GM03348 (cell line): Measurements from ENCODE around the gene ANKRD33B.
"Not testable (repeated sequence)": the region's sequence is repeated elsewhere in the genome, so short reads cannot be mapped to it uniquely, and the experiment has no call there.

Source experiments
- DNase-seq: peaks from one replicate; pipeline ENCODE4 v3.0.0; 2012; ENCODE audit warnings: low spot score

The ANKRD33B gene

DNA sequence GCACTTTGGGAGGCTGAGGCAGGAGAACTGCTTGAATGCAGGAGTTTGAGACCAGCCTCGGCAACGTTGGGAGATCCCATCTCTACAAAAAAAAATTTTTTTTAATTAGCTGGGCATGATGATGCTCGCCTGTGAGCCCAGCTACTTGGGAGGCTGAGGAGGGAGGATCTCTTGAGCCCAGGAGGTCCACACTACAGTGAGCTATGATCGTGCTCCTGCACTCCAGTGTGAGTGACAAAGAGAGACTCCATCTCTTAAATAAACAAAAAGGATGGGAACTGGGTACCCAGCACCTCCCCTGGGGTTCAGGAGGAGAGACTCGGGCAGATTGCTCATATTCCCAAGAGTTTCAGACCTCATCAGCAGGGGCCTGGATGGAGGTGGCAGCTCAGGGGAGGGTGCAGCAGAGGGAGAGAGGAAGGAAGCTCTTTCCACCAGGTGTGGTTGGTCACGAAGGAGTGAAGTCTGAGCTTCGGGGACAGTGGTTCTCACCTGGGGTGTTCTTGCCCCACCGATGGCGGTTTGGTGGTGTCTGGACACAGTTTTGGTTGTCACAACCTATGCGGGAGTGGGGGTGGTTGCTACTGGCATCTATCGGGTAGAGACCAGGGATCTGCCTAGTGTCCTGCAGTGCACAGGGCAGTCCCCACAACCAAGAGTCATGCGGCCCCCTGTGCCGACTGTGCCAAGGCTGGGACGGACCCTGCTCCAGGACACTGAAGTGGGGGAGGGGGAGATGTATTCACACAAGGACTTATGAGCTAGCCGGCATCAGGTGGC, 72.7 kb downstream of the ANKRD33B start:
- DNase-seq: no peak

DNA sequence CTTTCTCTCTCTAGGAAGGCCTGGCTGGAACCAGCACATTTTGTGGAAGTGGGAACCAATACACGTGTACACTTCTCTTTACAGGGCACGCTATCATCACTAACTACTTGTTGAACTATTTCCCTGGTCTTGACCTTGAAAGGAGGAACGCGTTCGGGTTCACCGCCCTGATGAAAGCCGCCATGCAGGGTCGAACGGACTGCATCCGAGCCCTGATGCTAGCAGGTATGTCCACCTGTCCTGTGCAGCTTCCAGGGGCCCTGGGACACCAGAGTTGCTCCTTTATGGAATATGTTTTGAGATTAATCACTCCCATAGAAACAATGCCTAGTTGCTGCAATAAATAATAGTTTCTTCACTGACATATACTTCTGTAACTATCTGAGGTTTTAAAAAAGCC, 74.1 kb downstream of the ANKRD33B start:
- DNase-seq: no peak

DNA sequence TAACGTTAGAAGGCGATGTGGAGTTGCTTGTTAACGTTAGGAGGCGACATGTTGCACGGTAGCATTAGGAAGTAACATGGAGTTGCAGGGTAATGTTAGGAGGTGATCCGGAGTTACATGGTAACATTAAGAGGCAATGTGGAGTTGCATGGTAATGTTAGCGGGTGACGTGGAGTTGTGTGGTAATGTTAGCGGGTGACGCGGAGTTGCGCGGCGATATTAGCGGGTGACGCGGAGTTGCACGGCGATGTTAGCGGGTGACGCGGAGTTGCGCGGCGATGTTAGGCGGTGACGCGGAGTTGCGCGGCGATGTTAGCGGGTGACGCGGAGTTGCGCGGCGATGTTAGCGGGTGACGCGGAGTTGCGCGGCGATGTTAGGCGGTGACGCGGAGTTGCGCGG, 74.9 kb downstream of the ANKRD33B start:
- not testable (repeated sequence) for DNase-seq

DNA sequence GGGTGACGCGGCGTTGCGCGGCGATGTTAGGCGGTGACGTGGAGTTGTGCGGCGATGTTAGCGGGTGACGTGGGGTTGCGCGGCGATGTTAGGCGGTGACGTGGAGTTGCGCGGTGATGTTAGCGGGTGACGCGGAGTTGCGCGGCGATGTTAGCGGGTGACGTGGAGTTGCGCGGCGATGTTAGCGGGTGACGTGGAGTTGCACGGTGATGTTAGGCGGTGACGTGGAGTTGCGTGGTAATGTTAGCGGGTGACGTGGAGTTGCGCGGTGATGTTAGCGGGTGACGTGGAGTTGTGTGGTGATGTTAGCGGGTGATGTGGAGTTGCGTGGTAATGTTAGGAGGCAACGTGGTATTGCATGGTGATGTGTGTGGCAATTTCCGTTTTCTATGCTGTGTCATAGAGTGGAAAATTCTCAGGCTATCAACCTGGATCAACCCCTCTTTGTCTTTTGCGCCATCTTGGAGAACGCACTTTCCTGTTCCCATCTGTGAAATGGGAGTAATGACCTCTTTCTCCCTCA, 76.0 kb downstream of the ANKRD33B start:
- no peak for DNase-seq

DNA sequence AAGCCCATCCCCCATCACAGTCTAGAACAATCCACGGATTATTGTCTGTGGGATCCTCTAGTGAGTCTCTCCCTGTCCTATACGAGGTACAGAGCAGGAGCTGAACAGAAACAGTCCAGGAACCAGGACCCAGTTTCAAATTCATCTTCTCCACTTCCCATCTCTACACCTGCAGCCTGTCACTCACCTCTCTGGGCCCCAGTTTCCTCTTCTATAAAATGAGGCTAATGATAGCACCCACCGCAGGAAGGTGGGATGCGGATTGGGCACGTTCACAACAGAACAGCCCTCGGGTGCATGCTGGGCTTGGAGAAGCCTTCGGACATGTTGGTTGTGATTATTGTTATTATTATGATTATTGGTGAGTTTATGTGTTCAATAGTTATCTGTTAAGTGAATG, 78.5 kb downstream of the ANKRD33B start:
- DNase-seq: no peak

DNA sequence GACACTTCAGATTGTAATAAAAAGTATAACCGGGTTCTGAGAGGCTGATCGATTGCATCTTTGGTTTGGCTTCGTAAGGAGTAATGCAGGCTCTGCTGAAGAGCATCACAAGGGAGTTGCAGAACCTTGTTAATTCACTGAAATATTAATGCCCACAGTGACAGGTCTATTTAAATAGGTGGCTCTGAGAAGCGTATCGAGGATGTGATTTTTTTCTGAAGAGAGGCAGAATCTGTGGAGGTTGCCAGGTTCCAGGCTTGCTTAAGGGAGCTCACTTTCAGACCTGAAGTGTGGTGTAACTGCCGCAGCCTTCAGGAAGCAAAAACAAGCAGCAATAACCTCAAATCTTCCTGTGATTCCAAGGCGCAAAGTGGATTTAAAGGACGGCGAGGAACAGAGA, 80.3 kb downstream of the ANKRD33B start:
- DNase-seq: no peak

DNA sequence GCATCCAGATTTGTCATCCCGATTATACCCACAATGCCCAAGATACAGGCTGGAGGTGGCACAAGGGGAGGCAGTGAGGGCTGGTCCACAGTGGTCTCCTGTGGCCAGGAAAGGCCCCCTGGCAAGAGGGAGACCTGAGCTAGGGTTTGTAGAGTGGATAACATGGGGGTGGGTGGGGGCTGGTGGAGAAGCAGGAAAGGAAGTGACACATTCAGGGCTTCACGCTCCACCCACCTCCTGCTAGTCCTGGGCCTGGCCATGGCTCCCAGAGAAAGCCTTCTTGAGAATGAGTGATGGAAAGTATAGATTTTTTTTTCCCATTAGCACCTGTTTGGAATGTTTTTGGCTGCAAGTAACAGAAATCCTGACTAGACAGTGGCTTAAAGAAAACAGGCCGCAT, 81.3 kb downstream of the ANKRD33B start:
- DNase-seq: no peak

DNA sequence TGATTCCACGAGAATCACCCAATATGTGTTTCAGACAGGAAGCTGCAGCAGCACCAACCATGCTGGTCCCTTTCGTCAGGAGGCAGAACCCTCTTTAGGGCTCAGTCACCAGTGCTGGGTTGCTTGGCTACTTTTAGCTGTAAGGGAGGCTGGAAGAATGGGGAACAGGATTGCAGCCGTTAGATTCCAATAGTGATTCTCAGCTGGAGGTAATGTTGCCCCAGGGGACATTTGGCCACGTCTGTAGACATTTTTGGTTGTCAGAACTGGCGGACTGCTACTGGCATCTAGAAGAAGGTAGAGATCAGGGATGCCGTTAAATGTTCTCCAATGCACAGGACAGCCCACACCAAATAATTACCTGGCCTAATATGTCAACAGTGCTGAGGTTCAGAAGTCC, 81.8 kb downstream of the ANKRD33B start:
- DNase-seq: no peak

DNA sequence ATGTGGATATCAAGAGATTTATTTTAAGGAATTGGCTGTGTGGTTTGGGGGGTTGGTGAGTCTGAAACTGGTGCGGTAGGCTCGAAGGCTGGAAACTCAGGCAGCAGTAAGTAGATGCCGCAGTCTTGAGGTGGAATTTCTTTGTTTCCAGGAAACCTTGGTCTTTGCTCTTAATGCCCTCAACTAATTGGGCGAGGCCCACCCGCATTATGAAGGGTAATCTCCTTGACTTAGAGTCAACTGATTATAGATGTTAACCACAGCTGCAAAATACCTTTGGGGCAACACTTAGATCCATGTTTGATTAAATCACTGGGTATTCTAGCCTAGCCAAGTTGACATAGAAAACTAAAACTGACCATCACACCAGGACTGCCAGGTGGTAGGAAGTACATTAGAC, 83.8 kb downstream of the ANKRD33B start:
- no peak for DNase-seq

DNA sequence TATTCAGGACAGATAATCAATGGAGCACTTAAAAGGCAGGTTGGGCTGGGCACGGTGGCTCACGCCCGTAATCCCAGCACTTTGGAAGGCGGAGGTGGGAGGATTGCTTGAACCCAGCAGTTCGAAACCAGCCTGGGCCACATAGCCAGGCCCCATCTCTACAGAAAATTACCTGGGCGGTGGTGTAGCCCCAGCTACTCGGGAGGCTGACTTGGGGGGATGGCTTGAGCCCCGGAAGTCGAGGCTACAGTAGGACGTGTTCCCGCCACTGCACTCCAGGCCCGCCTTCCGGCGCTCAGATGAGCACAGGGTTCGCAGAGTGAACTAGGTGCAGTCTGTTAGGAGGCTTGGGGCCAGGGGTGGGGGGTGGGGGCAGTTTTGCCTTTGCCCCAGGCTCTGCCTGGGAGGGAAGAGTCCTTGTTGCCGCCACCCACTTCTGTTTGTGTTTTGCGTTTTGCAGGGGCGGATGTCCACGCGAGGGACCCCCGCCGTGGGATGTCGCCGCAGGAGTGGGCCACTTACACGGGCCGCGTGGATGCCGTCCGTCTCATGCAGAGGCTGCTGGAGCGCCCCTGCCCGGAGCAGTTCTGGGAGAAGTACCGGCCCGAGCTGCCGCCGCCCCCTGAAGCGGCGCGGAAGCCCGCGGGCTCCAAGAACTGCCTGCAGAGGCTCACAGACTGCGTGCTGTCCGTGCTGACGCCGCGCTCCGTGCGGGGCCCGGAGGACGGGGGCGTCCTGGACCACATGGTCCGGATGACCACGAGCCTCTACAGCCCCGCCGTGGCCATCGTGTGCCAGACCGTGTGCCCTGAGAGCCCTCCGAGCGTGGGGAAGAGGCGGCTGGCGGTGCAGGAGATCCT, 85.2 kb downstream of the ANKRD33B start:
- no peak for DNase-seq

DNA sequence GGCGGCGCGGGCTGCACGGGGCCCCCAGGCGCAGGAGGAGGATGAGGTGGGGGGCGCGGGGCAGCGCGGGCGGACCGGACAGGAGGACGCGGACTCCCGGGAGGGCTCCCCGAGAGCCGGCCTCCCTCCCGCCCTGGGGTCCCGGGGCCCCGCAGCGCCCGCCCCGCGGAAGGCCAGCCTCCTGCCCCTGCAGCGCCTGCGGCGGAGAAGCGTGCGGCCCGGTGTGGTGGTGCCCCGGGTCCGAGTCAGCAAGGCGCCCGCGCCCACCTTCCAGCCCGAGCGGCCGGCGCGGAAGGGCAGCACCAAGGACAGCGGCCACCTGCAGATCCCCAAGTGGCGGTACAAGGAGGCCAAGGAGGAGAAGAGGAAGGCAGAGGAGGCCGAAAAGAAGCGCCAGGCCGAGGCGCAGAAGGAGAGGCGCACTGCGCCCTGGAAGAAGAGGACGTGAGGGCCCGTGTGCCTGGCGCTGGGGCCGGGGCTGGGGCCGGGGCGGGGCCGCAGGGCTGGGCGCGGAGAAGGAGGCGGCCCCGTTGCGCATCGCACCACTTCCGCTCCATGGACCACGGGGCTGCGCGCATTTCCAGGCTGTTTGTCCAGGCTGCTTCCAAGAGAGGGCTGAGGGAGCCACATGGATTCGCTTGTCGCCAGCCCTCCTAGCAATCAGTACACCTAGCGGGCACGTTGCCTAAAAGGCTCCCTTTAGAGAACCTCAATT, 86.0 kb downstream of the ANKRD33B start:
- DNase-seq: no peak

DNA sequence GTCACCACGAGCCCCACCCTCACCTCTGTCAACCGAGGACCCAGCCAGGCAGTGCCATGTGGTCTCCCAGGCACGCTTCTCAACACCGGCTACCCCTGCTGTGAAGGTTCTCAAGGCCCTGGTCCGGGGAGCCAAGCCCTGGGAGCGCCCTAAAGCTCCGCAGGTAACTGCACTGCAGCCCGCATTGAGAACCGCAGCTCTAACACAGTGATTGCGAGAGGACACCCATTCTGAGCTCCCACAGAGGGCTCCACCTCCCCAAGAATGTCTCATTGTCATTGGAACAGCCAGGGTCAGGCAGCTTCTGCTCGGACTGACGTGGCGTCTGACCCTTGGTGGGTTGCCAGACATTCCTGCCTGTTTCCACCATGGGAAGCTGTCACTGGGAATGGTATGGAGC, 88.3 kb downstream of the ANKRD33B start:
- DNase-seq: no peak

DNA sequence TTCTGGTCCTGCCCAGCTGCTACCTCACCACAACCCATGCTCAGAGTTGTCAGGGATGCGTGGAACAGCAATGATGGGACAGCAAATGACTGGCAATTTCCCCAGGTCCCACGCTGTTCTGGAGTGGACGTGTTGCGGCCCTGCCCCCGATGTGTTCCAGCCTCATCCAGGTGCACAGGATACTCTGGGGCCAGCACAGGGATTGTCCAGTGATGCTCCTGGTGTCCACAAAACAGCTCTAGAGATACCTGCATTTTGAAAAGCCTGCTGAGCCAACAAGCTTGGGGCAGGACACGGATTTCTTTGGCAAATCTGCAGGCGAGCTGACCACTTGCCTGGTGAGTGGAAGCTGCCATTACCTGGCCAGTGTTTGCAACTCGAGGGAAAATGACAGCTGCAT, 88.7 kb downstream of the ANKRD33B start:
- no peak for DNase-seq

DNA sequence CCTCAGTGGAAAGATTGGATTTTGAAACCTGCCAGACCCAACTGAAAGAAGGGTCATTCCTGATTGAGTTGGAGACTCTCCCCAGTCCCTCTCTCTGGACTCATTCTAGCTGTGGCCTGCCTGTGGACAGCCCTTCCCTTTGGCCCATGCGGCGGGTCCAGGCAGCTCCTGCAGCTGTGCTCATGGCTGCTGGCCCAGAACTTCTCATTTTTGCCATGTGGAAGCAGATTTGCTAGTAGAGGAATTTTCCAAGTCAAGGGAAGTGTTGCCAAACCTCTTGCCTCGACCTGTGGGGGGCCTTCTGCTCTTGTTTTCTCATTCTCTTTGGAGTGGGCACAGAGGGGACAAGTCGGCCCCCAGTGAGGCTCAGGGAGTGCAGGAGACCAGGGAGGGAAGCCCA, 89.2 kb downstream of the ANKRD33B start:
- DNase-seq: peak; percentile 50

DNA sequence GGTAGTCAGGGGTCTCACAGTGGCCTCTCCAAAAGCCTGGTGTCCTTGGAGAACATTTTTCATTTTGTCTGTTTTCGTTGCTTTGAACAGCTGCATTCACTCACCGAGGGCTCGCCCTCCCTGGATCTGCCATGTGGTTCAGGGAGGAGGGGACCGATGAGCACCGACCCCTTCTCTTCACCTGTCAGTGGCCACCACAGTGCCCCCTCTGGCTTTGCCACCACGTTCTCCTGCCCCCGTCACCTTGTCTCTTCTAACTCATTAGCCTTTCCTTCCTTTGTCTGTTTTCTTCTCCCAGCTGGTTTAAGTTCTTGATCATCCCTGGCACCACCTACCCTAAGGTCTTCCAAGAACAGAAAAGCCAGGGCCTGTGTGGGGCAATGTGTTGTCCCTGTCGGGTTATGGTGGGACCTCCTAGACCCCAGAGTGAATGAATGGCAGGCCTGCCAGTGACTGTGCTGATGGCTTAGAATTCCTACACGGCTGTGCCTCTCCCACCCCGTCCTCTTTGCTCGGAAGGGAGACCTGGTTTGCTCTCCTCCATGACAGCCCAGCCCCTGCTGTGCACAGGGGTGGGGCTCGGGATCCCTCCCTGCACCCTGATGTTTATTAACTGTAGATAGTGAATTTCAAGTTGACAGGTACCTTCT, 90.0 kb downstream of the ANKRD33B start:
- no peak for DNase-seq

DNA sequence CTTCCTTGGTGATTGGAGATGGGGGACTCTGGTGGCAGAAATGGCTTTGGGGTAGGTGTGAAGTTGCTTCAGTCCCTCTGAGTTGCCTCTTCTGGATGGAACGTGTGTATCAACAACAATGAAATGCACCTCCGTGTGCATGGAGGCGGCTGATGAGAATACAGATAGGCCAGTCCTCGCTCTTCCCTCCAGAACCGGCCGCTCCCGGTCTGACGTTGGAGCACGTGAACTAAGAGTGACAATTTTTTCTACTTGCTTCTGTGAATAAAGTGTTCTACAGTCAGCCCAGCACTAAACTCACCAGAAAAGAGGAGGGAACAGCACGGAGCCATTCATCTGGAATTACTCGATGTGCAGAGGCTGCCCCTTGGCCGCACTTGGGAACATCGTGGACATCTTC, 90.7 kb downstream of the ANKRD33B start:
- no peak for DNase-seq

DNA sequence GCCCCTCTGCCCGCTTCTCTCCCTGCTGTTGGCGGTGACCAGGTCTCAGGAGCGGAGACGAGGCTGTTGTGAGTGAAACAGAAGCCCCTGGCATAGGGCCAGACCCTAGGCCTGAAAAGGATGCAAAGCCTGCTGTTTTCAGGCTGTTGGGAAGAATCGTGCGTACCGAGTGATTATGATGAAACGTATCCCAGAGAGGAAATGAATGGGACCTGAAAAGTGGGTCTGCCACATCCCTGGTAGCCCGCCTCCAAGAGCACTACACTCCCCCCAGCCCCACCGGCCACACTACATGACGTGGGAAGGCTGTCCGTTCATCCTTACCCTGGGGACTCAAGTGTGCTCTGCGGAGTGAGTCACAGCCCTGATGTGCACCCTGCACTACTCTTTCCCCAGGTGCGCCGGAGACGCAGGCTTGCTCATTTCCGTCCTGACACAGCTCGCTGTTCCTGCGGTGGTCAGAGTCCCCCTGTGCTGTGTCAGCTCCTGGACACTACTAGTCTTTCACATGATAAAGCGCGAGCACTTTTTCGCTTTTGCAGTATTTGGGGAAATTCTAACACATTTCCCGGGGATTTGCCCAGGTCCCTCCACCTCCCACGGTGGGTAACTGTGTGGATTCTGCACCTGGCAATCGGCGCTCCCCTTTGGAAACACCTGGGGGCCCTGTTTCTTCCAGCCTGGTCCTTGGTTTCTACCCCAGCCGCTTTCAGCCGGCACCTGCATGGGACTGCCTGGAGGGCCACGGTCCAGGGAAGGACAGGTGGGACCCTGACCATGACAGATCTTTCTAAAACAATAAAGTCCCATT, 91.5 kb downstream of the ANKRD33B start:
- no peak for DNase-seq

DNA sequence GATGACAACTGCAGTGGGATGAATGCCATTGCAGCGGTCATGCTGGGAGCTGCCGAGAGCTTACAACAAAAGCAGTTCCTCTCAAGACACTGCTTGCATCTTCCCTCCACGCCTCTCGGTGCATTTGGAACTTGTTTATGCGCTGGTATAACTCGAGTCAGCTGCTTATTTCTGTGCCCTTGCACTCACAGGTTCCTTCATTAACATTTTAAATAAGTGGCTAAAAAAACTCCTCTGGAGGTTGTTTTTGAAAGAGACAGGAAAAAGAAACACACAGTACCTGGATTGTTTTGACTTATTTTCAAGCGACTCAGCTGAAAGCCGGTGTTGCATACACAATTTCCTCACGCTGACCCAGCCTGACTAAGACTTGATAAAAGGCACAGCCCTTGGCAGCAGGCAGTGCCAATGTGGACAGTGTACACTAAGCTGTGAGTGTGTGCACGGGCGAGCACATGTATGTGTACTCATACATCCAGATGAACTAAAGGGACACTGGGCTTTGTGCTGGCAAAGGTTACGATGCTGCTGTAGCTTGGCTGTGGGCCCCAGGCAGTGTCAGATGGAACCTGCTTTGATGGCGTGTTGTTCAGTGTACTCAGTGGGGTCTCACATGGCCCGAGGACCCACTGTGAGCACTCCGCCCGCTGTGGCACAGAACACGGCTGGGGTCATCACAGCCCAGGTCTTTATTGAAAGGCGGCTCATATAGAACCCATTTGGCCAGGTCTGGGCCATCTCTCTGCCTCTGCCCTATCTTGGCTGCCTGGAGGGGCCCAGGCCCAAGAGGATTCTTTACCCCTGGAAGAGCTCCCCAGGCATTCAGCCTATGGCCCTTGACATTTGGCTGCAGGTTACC, 92.3 kb downstream of the ANKRD33B start:
- DNase-seq: no peak

DNA sequence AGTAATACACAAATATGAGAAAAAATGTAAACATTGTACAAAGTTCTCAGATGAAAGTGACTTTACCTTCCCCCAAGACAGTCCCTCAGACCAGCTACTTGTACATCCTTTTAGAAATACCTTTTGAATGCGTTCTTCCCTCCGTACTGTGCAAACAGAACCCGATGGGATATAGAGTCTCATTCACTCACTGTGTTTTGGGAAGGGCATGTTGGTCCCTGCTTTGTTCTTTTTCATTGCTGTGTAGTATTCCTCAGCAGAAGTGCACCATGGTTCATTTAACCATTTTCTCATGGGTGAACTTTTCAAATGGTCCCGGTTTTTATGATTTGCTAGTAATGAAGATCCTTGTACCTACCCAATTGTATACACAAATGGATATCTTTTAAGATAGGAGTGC, 94.4 kb downstream of the ANKRD33B start:
- no peak for DNase-seq

DNA sequence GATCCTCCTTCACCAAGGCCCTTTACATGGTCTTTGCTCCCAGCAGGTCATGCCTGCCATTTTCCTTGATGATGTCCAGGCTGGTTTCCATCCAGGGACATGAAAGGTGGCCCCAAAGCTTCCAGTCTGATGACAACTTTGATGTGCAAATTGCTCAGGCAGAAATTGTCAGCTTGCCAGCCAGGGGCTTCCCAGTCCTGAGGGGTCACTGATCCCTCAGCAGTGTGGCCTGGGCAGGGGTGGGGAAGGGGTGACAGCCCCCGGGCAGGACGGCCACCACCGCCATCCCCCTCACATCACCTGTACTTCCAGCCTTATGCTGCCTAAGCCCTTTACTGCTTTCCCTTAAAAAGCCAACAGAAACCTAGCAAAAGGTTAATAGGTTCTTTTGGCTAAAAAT, 96.3 kb downstream of the ANKRD33B start:
- DNase-seq: no peak
